Type B pancreatic cell (in vitro differentiated cells): ENCODE data around the gene CLTC. TPM values are rescaled to one million over a fixed set of nuclear protein-coding genes. Genes with fewer than 3 reads are reported as not detected.

ENCODE experiments used
- DNase-seq: peaks from one replicate; pipeline ENCODE4 v3.0.0; 2021; ENCODE audit warnings: mixed read lengths; ENCODE audit not compliant: unreplicated experiment; ENCODE audit errors: extremely low spot score
- H3K27ac Mint-ChIP-seq: 2 replicates; pipeline ENCODE4 v1.8.0; 2021; ENCODE audit warnings: mild to moderate bottlenecking, mixed read lengths
- H3K27me3 Mint-ChIP-seq: 2 replicates; pipeline ENCODE4 v1.8.0; 2021; ENCODE audit warnings: mixed read lengths
- H3K36me3 Mint-ChIP-seq: 2 replicates; pipeline ENCODE4 v1.8.0; 2021; ENCODE audit warnings: mixed read lengths
- H3K4me1 Mint-ChIP-seq: one replicate; pipeline ENCODE4 v1.8.0; 2021; ENCODE audit warnings: mixed read lengths; ENCODE audit not compliant: unreplicated experiment
- H3K4me3 Mint-ChIP-seq: 2 replicates; pipeline ENCODE4 v1.8.0; 2021; ENCODE audit warnings: mild to moderate bottlenecking, mixed read lengths
- H3K9me3 Mint-ChIP-seq: 2 replicates; pipeline ENCODE4 v1.8.0; 2021; ENCODE audit warnings: mixed read lengths
- total RNA-seq: library from RNA; stranded (reverse); gene quantifications from 2 replicates; pipeline ENCODE4 v1.2.1, GENCODE V29; 2021; ENCODE audit warnings: low replicate concordance
- TF ChIP-seq, protein P1 (sequence below): fragments of 200-600 bp; sonication (generic); conservative IDR thresholded peaks from 2 replicates; pipeline ENCODE4 v1.5.0; 2021; ENCODE audit warnings: antibody characterized with exemption, mild to moderate bottlenecking

The CLTC gene
- total RNA-seq, 1 donor from 2014 or later = 209 TPM

DNA sequence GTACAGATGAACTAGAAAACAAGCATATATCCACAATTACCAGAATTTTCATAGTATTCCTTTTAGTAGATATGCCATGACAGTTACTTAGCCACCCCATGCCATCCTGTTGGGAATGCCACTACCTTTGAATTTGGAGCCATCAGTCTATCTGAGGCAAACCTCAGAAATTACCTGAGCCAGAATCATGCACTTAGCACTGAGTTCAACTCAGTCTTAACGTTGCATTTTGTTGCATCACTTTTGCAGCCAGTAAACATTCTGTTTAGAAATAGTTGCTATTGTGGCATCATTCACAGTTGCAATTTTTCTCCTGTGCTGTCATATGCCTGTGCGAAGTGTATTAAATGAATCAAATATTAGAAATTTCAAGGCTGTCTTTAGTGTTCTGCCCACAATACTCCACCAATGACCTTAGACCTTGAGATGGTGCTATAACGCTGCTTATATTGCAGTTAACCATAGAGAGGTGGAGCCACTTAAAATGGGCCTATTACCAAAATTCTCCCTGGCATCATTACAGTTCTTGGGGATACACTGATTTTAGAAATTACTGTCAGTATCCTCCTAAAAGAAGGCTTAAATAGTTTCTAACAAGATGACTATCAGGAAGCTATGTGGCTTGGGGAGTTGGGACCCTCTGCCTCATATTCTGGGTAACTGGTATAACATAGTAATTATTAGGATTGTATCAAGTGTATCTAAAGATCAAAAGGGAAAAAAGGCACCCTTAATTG is 76.4 kb downstream of the CLTC start:
- no peaks in the 10 kb centered on the region for H3K27me3 Mint-ChIP-seq
- H3K4me1 Mint-ChIP-seq = peaks cover 5% of the 10 kb centered on the region
- TF ChIP-seq, protein P1, sequence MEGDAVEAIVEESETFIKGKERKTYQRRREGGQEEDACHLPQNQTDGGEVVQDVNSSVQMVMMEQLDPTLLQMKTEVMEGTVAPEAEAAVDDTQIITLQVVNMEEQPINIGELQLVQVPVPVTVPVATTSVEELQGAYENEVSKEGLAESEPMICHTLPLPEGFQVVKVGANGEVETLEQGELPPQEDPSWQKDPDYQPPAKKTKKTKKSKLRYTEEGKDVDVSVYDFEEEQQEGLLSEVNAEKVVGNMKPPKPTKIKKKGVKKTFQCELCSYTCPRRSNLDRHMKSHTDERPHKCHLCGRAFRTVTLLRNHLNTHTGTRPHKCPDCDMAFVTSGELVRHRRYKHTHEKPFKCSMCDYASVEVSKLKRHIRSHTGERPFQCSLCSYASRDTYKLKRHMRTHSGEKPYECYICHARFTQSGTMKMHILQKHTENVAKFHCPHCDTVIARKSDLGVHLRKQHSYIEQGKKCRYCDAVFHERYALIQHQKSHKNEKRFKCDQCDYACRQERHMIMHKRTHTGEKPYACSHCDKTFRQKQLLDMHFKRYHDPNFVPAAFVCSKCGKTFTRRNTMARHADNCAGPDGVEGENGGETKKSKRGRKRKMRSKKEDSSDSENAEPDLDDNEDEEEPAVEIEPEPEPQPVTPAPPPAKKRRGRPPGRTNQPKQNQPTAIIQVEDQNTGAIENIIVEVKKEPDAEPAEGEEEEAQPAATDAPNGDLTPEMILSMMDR = no peak
- H3K4me3 Mint-ChIP-seq = no peak overlapping the region
- no peaks in the 10 kb centered on the region for H3K9me3 Mint-ChIP-seq
- DNase-seq = no peak
- H3K36me3 Mint-ChIP-seq = peaks cover 42% of the 10 kb centered on the region
- peak overlapping the region; percentile 62 for H3K27ac Mint-ChIP-seq

DNA sequence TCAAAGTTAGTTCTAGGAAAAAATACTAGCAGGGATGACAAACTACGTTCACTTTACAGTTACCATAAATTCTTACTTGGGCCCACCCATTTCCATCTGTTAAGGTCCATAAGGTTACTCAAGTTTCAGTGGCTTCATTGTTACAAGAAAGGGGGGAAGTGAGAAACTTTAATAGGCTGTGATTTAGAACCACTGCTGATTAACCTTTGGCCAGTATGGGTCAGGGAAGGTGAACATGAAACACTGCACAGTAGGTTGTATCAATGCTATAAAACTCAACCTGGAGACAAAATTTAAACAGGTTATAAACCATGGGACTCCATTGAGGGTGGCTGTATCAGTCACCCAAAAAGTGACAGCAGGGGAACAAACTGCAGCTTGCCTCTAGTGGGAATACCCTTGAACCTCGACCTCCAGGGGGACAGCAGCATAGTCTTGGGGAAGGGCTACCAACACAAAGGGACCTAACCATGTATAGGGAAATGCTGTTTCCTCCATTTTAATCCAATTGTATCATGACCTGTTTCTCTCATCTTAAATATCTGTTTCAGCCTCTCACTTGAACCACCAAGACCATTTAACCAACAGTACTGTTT is 77.1 kb downstream of the CLTC start:
- no peak overlapping the region for H3K4me3 Mint-ChIP-seq
- no peaks in the 10 kb centered on the region for H3K27me3 Mint-ChIP-seq
- H3K4me1 Mint-ChIP-seq = peaks cover 6% of the 10 kb centered on the region
- H3K36me3 Mint-ChIP-seq = peaks cover 38% of the 10 kb centered on the region
- H3K27ac Mint-ChIP-seq = peak overlapping the region; percentile 62
- no peaks in the 10 kb centered on the region for H3K9me3 Mint-ChIP-seq
- DNase-seq = no peak
- TF ChIP-seq, protein P1 = no peak

DNA sequence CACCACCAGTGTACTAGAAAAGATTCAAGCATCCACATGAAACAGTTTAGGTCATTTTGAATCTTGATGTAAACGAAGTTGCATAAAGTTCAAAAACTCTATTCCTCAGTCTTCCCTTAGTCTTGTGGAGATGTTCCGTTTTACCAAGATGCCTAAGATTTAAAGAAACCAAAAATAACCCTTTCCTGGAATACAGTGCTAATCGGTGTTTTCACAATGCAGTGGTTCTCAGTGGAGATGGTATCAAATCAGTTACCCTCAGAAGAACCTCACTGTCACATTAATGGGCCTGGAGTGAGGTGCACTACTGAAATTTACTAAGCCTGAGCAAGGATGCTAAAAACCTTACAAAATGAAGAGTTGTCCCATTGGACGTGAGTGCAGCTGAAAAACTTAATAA is 78.4 kb downstream of the CLTC start:
- no peak for DNase-seq
- H3K4me3 Mint-ChIP-seq = no peak overlapping the region
- no peaks in the 10 kb centered on the region for H3K9me3 Mint-ChIP-seq
- no peaks in the 10 kb centered on the region for H3K27me3 Mint-ChIP-seq
- peaks cover 6% of the 10 kb centered on the region for H3K4me1 Mint-ChIP-seq
- H3K36me3 Mint-ChIP-seq = peaks cover 41% of the 10 kb centered on the region
- TF ChIP-seq, protein P1 = no peak
- no peak overlapping the region for H3K27ac Mint-ChIP-seq

DNA sequence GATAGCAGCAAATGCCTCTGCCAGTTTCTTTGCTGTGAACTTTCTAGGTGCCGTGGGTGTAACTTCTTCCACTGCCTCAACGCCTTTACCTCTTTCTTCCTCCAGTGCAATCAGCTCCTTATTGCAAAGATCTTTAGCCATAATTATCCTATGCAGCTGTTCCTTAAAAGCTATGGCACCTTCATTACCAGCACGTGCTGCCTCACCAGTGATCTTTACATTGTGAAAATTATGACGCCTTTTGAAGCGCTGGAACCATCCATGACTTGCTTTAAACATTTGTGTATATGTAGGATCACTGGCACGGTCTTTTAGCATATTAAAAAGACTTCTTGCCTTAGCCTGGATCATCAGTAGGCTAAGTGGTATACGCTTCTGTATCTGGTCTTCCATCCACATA is 79.5 kb downstream of the CLTC start:
- TF ChIP-seq, protein P1 = no peak
- no peak for DNase-seq
- Mint-ChIP-seq H3K27ac (peak overlapping the region; percentile 7), H3K4me3 (no peak overlapping the region), H3K27me3 (no peaks in the 10 kb centered on the region), H3K36me3 (peaks cover 43% of the 10 kb centered on the region), H3K4me1 (peaks cover 10% of the 10 kb centered on the region), H3K9me3 (no peaks in the 10 kb centered on the region)

DNA sequence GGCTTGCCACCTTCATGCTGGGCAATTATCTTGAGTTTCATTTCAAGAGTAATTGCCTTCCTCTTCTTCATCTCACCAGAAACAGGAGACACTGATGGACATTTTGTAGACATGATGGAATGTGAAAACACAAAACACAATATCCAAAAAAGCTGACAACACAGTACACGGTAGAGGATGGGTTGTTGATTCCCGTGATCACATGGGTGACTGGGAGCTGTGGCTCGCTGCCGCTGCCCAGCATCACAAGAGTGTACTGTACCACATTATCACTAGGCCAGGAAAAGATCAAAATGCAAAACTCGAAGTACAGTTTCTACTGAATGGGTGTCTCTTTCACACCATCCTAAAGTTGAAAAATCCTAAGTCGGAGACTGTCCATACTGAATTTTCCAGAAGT is 80.1 kb downstream of the CLTC start:
- Mint-ChIP-seq H3K4me3 (no peak overlapping the region), H3K9me3 (no peaks in the 10 kb centered on the region), H3K27ac (no peak overlapping the region), H3K27me3 (no peaks in the 10 kb centered on the region), H3K36me3 (peaks cover 40% of the 10 kb centered on the region), H3K4me1 (peaks cover 13% of the 10 kb centered on the region)
- TF ChIP-seq, protein P1 = no peak
- no peak for DNase-seq
